Right cardiac atrium (tissue), 5 donors: Measurements from ENCODE around the gene CYB5A. TPM values are rescaled to one million over a fixed set of nuclear protein-coding genes. Genes with fewer than 3 reads are reported as not detected.

ENCODE experiments used
- ATAC-seq, 2 donors: fragments of 200-7000 bp; cut with Tn5 transposase; one replicate each; pipeline versions ENCODE4 v1.8.0 to v1.9.1; 2020; ENCODE audit warnings: moderate library complexity in 2 of 2, mild to moderate bottlenecking in 1 of 2
- DNase-seq, 3 donors: peaks; one replicate each; pipeline ENCODE4 v3.0.0-alpha.2; 2020
- H3K27ac ChIP-seq: one replicate; pipeline ENCODE4 v1.5.1; 2013; ENCODE audit warnings: mild to moderate bottlenecking, low read length, control low read depth, moderate library complexity
- H3K27me3 ChIP-seq: one replicate; pipeline ENCODE4 v1.6.1; 2013; ENCODE audit not compliant: control insufficient read depth, insufficient read depth
- H3K4me1 ChIP-seq: one replicate; pipeline ENCODE4 v1.6.1; 2013; ENCODE audit warnings: low read length; ENCODE audit not compliant: control insufficient read depth, insufficient read depth
- H3K4me3 ChIP-seq: one replicate; pipeline ENCODE4 v1.5.1; 2013; ENCODE audit warnings: low read length, control low read depth
- H3K9me3 ChIP-seq: one replicate; pipeline ENCODE4 v1.6.1; 2013; ENCODE audit warnings: low read length; ENCODE audit not compliant: control insufficient read depth
- WGBS: extraction: QIAGEN DNeasy Blood & Tissue Kit; methylation state at CpG from one replicate; pipeline ENCODE4 v1.1.7; 2013; 5-methylcytosine and 5-hydroxymethylcytosine counted together
- intact Hi-C, 4 donors: fragments of 100-400 bp; cut with DNase I; formaldehyde crosslinking; loops; one replicate each; pipeline versions ENCODE4 v1.11.0 to v1.14.0; 2022 to 2023
- polyA plus RNA-seq: library from polyadenylated mRNA; stranded (reverse); fragments of 200-250 nt; gene quantifications from one replicate; pipeline ENCODE4 v1.2.3, GENCODE V29; 2013
- total RNA-seq, 4 donors: library from RNA; stranded (reverse); fragmentation: NEBNext Ultra II Directional; extraction: Animal tissue kit (Norgen Biotek cat#: 25700); gene quantifications; one replicate each; pipeline ENCODE4 v1.2.1, GENCODE V29; 2021
- donor health status: healthy with polysubstance abuse.
- donor health status: DM: no; HTN: yes; CAD: no.
- donor health status: DM: no; HTN: no; CAD: no.
- donor health status: DM: no; HTN: yes; CAD: no; lungs with severe emphysema.
- donor health status: DM: yes; HTN: yes; CAD: no.

Gene CYB5A
- total and polyA plus RNA-seq, 5 donors = 40.4 to 91.8 (median 53.1) TPM

GRCh38 chr18:74228312-74228711 is 63.5 kb downstream of the CYB5A start:
- ATAC-seq = no peak
- no peak overlapping the region for H3K4me3 ChIP-seq
- no peaks in the 10 kb centered on the region for H3K9me3 ChIP-seq
- H3K27me3 ChIP-seq = no peaks in the 10 kb centered on the region
- H3K27ac ChIP-seq = no peak overlapping the region
- 84% methylated on average over 5 of the region's 5 CpGs for whole genome bisulfite sequencing
- DNase-seq = no peak
- intact Hi-C loops = loop anchor here in 1 of 4 donors (10.0 kb wide), 1 partner anchor 726 kb away; no protein-coding TSS in a partner anchor
- H3K4me1 ChIP-seq = no peaks in the 10 kb centered on the region

GRCh38 chr18:74226666-74227065 is 65.1 kb downstream of the CYB5A start:
- Histone ChIP-seq H3K4me1 (no peaks in the 10 kb centered on the region), H3K4me3 (no peak overlapping the region), H3K27ac (no peak overlapping the region), H3K9me3 (no peaks in the 10 kb centered on the region), H3K27me3 (no peaks in the 10 kb centered on the region)
- intact Hi-C loops = loop anchor here in 1 of 4 donors (10.0 kb wide), 1 partner anchor 728 kb away; no protein-coding TSS in a partner anchor
- WGBS = 89% methylated on average over 10 of the region's 10 CpGs
- ATAC-seq = no peak
- no peak for DNase-seq

GRCh38 chr18:74226156-74226555 is 65.6 kb downstream of the CYB5A start:
- ATAC-seq (no peak), DNase-seq (no peak)

GRCh38 chr18:74225193-74225840 is 66.4 kb downstream of the CYB5A start:
- intact Hi-C loops = loop anchor here in 1 of 4 donors (10.0 kb wide), 1 partner anchor 729 kb away; no protein-coding TSS in a partner anchor
- ATAC-seq (no peak), DNase-seq (no peak)
- Histone ChIP-seq H3K27me3 (no peaks in the 10 kb centered on the region), H3K4me3 (no peak overlapping the region), H3K9me3 (no peaks in the 10 kb centered on the region), H3K27ac (no peak overlapping the region), H3K4me1 (no peaks in the 10 kb centered on the region)
- 50% methylated on average over 5 of the region's 5 CpGs for WGBS

More at GRCh38 chr18:74226156-74226555, 65.6 kb downstream of the CYB5A start:
- intact Hi-C loops = loop anchor here in 1 of 4 donors (10.0 kb wide), 1 partner anchor 729 kb away; no protein-coding TSS in a partner anchor
- Histone ChIP-seq H3K9me3 (no peaks in the 10 kb centered on the region), H3K27me3 (no peaks in the 10 kb centered on the region), H3K4me3 (no peak overlapping the region), H3K4me1 (no peaks in the 10 kb centered on the region), H3K27ac (no peak overlapping the region)
- 70% methylated on average over 4 of the region's 4 CpGs for WGBS

- intact Hi-C loops = loop anchor here in 1 of 4 donors (10.0 kb wide), 1 partner anchor 732 kb away; no protein-coding TSS in a partner anchor
- Histone ChIP-seq H3K9me3 (no peaks in the 10 kb centered on the region), H3K27me3 (no peaks in the 10 kb centered on the region), H3K4me3 (no peak overlapping the region), H3K4me1 (no peaks in the 10 kb centered on the region), H3K27ac (no peak overlapping the region)
- DNase-seq = no peak
- WGBS = 80% methylated on average over 7 of the region's 7 CpGs
- no peak for ATAC-seq
These were observed 68.9 kb downstream of the CYB5A start for GRCh38 chr18:74222710-74223494.

- no peak for DNase-seq
- H3K27me3 ChIP-seq = no peaks in the 10 kb centered on the region
- ATAC-seq = no peak
- no peak overlapping the region for H3K4me3 ChIP-seq
- H3K9me3 ChIP-seq = no peaks in the 10 kb centered on the region
- no peak overlapping the region for H3K27ac ChIP-seq
- no peaks in the 10 kb centered on the region for H3K4me1 ChIP-seq
- intact Hi-C loops = loop anchor here in 1 of 4 donors (10.0 kb wide), 1 partner anchor 734 kb away; no protein-coding TSS in a partner anchor
- WGBS = 87% methylated on average over 9 of the region's 9 CpGs
These were observed 70.7 kb downstream of the CYB5A start for GRCh38 chr18:74221081-74221480.

- intact Hi-C loops = no loop called here
- 93% methylated on average over 10 of the region's 10 CpGs for WGBS
- Histone ChIP-seq H3K9me3 (no peaks in the 10 kb centered on the region), H3K4me1 (no peaks in the 10 kb centered on the region), H3K27me3 (no peaks in the 10 kb centered on the region), H3K4me3 (no peak overlapping the region), H3K27ac (no peak overlapping the region)
- ATAC-seq (no peak), DNase-seq (no peak)
These were observed 72.7 kb downstream of the CYB5A start for GRCh38 chr18:74219056-74219455.

- H3K27me3 ChIP-seq = no peaks in the 10 kb centered on the region
- intact Hi-C loops = no loop called here
- H3K4me3 ChIP-seq = no peak overlapping the region
- ATAC-seq (no peak), DNase-seq (no peak)
- no peaks in the 10 kb centered on the region for H3K9me3 ChIP-seq
- no peak overlapping the region for H3K27ac ChIP-seq
- H3K4me1 ChIP-seq = no peaks in the 10 kb centered on the region
- 70% methylated on average over 7 of the region's 7 CpGs for WGBS
These were observed 74.2 kb downstream of the CYB5A start for GRCh38 chr18:74217476-74218143.

- ATAC-seq = no peak
- H3K4me3 ChIP-seq = no peak overlapping the region
- no peak overlapping the region for H3K27ac ChIP-seq
- no peaks in the 10 kb centered on the region for H3K27me3 ChIP-seq
- H3K9me3 ChIP-seq = no peaks in the 10 kb centered on the region
- WGBS = 76% methylated on average over 3 of the region's 3 CpGs
- DNase-seq = no peak
- intact Hi-C loops = no loop called here
- no peaks in the 10 kb centered on the region for H3K4me1 ChIP-seq
These were observed 75.1 kb downstream of the CYB5A start for GRCh38 chr18:74216661-74217110.

GRCh38 chr18:74215863-74216262 is 75.9 kb downstream of the CYB5A start:
- intact Hi-C loops = no loop called here
- DNase-seq = no peak
- H3K27ac ChIP-seq = no peak overlapping the region
- H3K4me1 ChIP-seq = no peaks in the 10 kb centered on the region
- WGBS = 0% methylated on average over 1 of the region's 1 CpG
- no peaks in the 10 kb centered on the region for H3K27me3 ChIP-seq
- H3K9me3 ChIP-seq = no peaks in the 10 kb centered on the region
- no peak for ATAC-seq
- no peak overlapping the region for H3K4me3 ChIP-seq

GRCh38 chr18:74213429-74213828 is 78.3 kb downstream of the CYB5A start:
- no peak for DNase-seq
- H3K9me3 ChIP-seq = no peaks in the 10 kb centered on the region
- intact Hi-C loops = no loop called here
- no peaks in the 10 kb centered on the region for H3K27me3 ChIP-seq
- WGBS = 83% methylated on average over 3 of the region's 3 CpGs
- H3K4me1 ChIP-seq = no peaks in the 10 kb centered on the region
- ATAC-seq = no peak
- no peak overlapping the region for H3K4me3 ChIP-seq
- H3K27ac ChIP-seq = no peak overlapping the region
